ENCODE measurements around the gene BLVRA.
"Not testable (repeated sequence)": the region's sequence is repeated elsewhere in the genome, so short reads cannot be mapped to it uniquely, and the experiment has no call there.

DNA sequence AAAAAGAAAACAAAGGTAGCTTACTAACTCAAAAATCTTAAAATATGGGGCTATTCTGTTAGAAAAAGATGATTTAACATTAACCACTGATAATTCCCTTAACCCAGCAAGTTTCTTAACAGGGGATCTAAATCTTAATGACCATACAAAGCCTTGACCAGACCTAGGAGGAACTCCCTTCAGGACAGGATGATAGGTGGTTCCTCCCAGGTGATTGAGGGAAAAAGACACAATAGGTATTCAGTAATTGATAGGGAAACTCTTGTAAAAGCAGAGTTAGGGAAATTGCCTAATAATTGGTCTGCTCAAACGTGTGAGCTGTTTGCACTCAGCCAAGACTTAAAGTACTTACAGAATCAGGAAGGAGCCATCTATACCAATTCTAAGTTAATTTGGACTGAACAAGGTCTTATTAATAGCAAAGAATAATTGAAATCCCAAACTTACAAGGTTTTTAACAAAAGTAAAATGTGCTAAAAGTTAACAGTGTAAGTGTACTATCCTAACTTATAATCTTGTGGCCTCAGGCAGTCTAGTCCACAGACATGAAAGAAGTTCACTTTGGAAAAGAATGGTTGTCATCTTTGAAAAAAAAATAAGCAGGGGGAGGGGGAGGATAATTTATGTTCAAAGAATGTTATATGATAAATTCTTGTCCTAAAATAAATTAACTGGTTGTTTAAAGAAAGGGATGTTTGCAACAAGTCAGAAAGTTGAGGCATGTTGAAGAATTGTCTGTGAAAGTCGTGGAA is 57.7 kb downstream of the BLVRA start:
- TF ChIP-seq, protein P1, sequence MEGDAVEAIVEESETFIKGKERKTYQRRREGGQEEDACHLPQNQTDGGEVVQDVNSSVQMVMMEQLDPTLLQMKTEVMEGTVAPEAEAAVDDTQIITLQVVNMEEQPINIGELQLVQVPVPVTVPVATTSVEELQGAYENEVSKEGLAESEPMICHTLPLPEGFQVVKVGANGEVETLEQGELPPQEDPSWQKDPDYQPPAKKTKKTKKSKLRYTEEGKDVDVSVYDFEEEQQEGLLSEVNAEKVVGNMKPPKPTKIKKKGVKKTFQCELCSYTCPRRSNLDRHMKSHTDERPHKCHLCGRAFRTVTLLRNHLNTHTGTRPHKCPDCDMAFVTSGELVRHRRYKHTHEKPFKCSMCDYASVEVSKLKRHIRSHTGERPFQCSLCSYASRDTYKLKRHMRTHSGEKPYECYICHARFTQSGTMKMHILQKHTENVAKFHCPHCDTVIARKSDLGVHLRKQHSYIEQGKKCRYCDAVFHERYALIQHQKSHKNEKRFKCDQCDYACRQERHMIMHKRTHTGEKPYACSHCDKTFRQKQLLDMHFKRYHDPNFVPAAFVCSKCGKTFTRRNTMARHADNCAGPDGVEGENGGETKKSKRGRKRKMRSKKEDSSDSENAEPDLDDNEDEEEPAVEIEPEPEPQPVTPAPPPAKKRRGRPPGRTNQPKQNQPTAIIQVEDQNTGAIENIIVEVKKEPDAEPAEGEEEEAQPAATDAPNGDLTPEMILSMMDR (IDR thresholded peaks at IDR 0.05; ENCODE audit: low read depth, low read length, poor library complexity, severe bottlenecking): not testable (repeated sequence)
- not testable (repeated sequence) for TF ChIP-seq EZH2phosphoT487 (IDR thresholded peaks at IDR 0.05; ENCODE audit: borderline replicate concordance, low read length)
